Endothelial cell of umbilical vein (primary cell): ENCODE measurements around the gene C1orf35. TPM values are rescaled to one million over a fixed set of nuclear protein-coding genes. Genes with fewer than 3 reads are reported as not detected.
A peak's percentile ranks its signal among the peaks of the same experiment; 100 is the strongest.

Experiments used
- BruUV-seq: library from RNA; stranded (reverse); fragments of 400-500 nt; replicated peaks from 2 replicates; lab custom pipeline; 2021; lab: Mats Ljungman, UMichigan
- CTCF ChIA-PET: fragments of 300-600, 350-600 bp; sonication (Branson Sonifier 250); formaldehyde crosslinking; loops from one replicate; lab custom pipeline; 2021; ENCODE audit warnings: antibody characterized with exemption, inconsistent platforms; lab: Charles Lee
- POLR2A ChIA-PET: fragments of 300-600, 350-600 bp; sonication (Branson Sonifier 250); formaldehyde crosslinking; loops from one replicate; lab custom pipeline; 2021; ENCODE audit warnings: antibody characterized with exemption, inconsistent platforms; lab: Charles Lee
- DNase-seq: peaks from one replicate; pipeline ENCODE4 v3.0.0-alpha.2; 2011; ENCODE audit warnings: low read depth, low spot score
- FAIRE-seq: peaks from 2 replicates; lab custom pipeline; 2011; peaks lifted over from hg19 to GRCh38; lab: Jason Lieb, UNC
- H2AFZ ChIP-seq: 2 replicates; pipeline ENCODE4 v1.6.0; 2012; ENCODE audit warnings: low read depth, low read length, control low read depth, inconsistent platforms
- H3K27ac ChIP-seq: 2 replicates; pipeline ENCODE4 v1.5.1; 2011; ENCODE audit warnings: low read depth, mild to moderate bottlenecking, control low read depth, low read length, moderate library complexity; ENCODE audit not compliant: insufficient read depth
- H3K27me3 ChIP-seq, 2 experiments: 2 replicates each; pipeline versions ENCODE4 v1.6.0 to v1.6.1; 2011; ENCODE audit warnings: low read length in 2 of 2, mixed read lengths in 1 of 2; ENCODE audit not compliant: control insufficient read depth in 2 of 2, insufficient read depth in 2 of 2
- H3K36me3 ChIP-seq, 2 experiments: 2 replicates in 1 of 2; 3 replicates in 1 of 2; pipeline ENCODE4 v1.5.1; 2011; ENCODE audit warnings: low read length in 2 of 2, mild to moderate bottlenecking in 1 of 2, moderate library complexity in 1 of 2; ENCODE audit not compliant: control insufficient read depth in 2 of 2, insufficient read depth in 2 of 2; ENCODE audit errors: extremely low read depth in 1 of 2
- H3K4me1 ChIP-seq: 3 replicates; pipeline ENCODE4 v1.5.1; 2011; ENCODE audit warnings: mild to moderate bottlenecking, low read length; ENCODE audit not compliant: control insufficient read depth, insufficient read depth; ENCODE audit errors: extremely low read depth
- H3K4me2 ChIP-seq: 2 replicates; pipeline ENCODE4 v1.6.1; 2011; ENCODE audit warnings: low read length, control low read depth, mixed read lengths; ENCODE audit not compliant: insufficient read depth
- H3K4me3 ChIP-seq, 3 experiments: fragments of 200-600 bp in 1 of 3; sonication (generic), shearing (Covaris generic) in 1 of 3; replicated peaks in 1 of 3; 2 replicates each; pipeline ENCODE4 v1.5.1; 2011 to 2016; ENCODE audit warnings: control low read depth in 3 of 3, low read length in 3 of 3, mild to moderate bottlenecking in 2 of 3, inconsistent platforms in 1 of 3, low read depth in 1 of 3, moderate library complexity in 1 of 3; ENCODE audit not compliant: insufficient read depth in 1 of 3
- H3K79me2 ChIP-seq: 2 replicates; pipeline ENCODE4 v1.6.0; 2012; ENCODE audit warnings: low read length, inconsistent platforms; ENCODE audit not compliant: control insufficient read depth, insufficient read depth
- H3K9ac ChIP-seq: replicated peaks from 2 replicates; pipeline ENCODE3; 2011; ENCODE audit warnings: low read length, control low read depth; ENCODE audit not compliant: insufficient read depth; ENCODE audit errors: extremely low read depth
- H3K9me1 ChIP-seq: replicated peaks from 3 replicates; pipeline ENCODE4 v1.6.0; 2011; ENCODE audit warnings: mild to moderate bottlenecking, low read length; ENCODE audit not compliant: control insufficient read depth, insufficient read depth; ENCODE audit errors: extremely low read depth
- H3K9me3 ChIP-seq: replicated peaks from 2 replicates; pipeline ENCODE4 v1.5.1; 2012; ENCODE audit warnings: low read length, inconsistent platforms; ENCODE audit not compliant: control insufficient read depth, insufficient read depth
- H4K20me1 ChIP-seq: replicated peaks from 2 replicates; pipeline ENCODE3; 2011; ENCODE audit warnings: mild to moderate bottlenecking, low read length; ENCODE audit not compliant: control insufficient read depth, insufficient read depth; ENCODE audit errors: extremely low read depth
- EZH2 ChIP-seq: IDR thresholded peaks from 2 replicates; pipeline ENCODE4 v1.6.1; 2012; ENCODE audit warnings: borderline replicate concordance, low read depth, mild to moderate bottlenecking, moderate library complexity, low read length, inconsistent platforms; ENCODE audit not compliant: severe bottlenecking
- FOS ChIP-seq: IDR thresholded peaks from 2 replicates; pipeline ENCODE4 v1.6.1; 2011; ENCODE audit warnings: mild to moderate bottlenecking, low read length, moderate library complexity, borderline replicate concordance; ENCODE audit not compliant: insufficient read depth
- GATA2 ChIP-seq: IDR thresholded peaks from 2 replicates; pipeline ENCODE4 v1.7.0; 2011; ENCODE audit warnings: low read depth, mild to moderate bottlenecking, moderate library complexity, mixed read lengths, low read length; ENCODE audit not compliant: insufficient read length, insufficient read depth
- JUN ChIP-seq: IDR thresholded peaks from 2 replicates; pipeline ENCODE4 v1.6.1; 2011; ENCODE audit warnings: borderline replicate concordance, low read depth; ENCODE audit not compliant: insufficient read length, insufficient read depth
- MYC ChIP-seq: IDR thresholded peaks from one replicate; pipeline ENCODE4 v1.6.1; 2011; ENCODE audit warnings: mild to moderate bottlenecking, low read depth, low read length
- POLR2A ChIP-seq: IDR thresholded peaks from 2 replicates; pipeline ENCODE4 v1.6.1; 2012; ENCODE audit warnings: low read depth, mild to moderate bottlenecking, control low read depth, low read length
- POLR2AphosphoS5 ChIP-seq: IDR thresholded peaks from 2 replicates; pipeline ENCODE4 v1.6.1; 2012; ENCODE audit warnings: low read depth, mild to moderate bottlenecking, control low read depth, low read length, moderate library complexity; ENCODE audit not compliant: insufficient read depth
- dilution Hi-C: fragments of 300-500 bp; cut with MboI; formaldehyde crosslinking; loops from one replicate; pipeline ENCODE4 v1.15.0; 2019; ENCODE audit warnings: low sequenced_read_pairs; ENCODE audit not compliant: extremely low pct_ligation_motif_present
- intact Hi-C: fragments of 100-400 bp; cut with micrococcal nuclease; formaldehyde crosslinking; loops from one replicate; pipeline ENCODE4 v1.10.0; 2022
- polyA plus RNA-seq, 4 experiments: library from polyadenylated mRNA; depleted of rRNA in 3 of 4; stranded (reverse) in 3 of 4; unstranded in 1 of 4; fragments of >200 nt; gene quantifications; 2 replicates each; pipeline versions ENCODE4 v1.2.1 to v1.2.3, GENCODE V29; 2011 to 2012; ENCODE audit warnings: missing spikeins in 1 of 4
- total RNA-seq: library from RNA; stranded (reverse); gene quantifications from 2 replicates; pipeline ENCODE4 v1.2.3, GENCODE V29; 2021
- TF ChIP-seq, protein P1 (sequence below): IDR thresholded peaks from 2 replicates; pipeline ENCODE4 v1.6.1; 2011; ENCODE audit not compliant: insufficient read depth, insufficient read length
- TF ChIP-seq, protein P2 (sequence below), 2 donors: IDR thresholded peaks; 1 replicate in 1 of 2; 2 replicates in 1 of 2; pipeline ENCODE4 v1.5.1; 2011; ENCODE audit warnings: low read length in 2 of 2, mild to moderate bottlenecking in 2 of 2, moderate library complexity in 2 of 2, control low read depth in 1 of 2, inconsistent platforms in 1 of 2, low read depth in 1 of 2; ENCODE audit not compliant: insufficient read depth in 1 of 2; ENCODE audit errors: extremely low read depth in 1 of 2

The C1orf35 gene
- total and polyA plus RNA-seq, 2 donors (not counting 3 experiments of a cell fraction or from before 2014, with no cell fraction given): 19.9 to 21.7 TPM

DNA sequence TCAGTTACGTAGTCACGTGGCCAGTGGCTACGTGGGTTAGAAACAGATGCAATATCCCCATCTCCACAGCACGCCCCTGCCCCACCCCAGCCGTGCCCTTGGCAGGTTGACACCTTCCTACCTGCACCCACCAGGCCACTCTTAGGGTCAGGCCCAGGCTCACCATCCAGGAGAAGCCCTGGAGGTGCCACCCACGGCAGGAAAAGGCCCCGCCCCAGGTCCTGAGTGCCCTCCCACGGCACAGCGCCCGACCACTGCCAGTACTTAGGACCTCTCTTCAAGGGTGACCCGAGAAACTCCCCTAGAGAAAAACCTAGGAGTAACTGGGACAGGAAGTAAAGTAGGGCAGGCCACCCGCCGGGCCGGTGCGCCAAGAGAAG is 1.5 kb downstream of the C1orf35 start:
- Histone ChIP-seq H3K36me3 (peaks cover 10 to 36% of the 10 kb centered on the region in 2 experiments), H3K9me3 (no peaks in the 10 kb centered on the region), H3K9ac (no peak overlapping the region), H2AFZ (no peak overlapping the region), H3K27me3 (no peaks in the 10 kb centered on the region), H3K4me1 (peaks cover 10% of the 10 kb centered on the region), H3K4me2 (peak overlapping the region; percentile 69), H4K20me1 (no peaks in the 10 kb centered on the region), H3K4me3 (peak overlapping the region; percentile 45 to 53 (median 53)), H3K27ac (no peak overlapping the region), H3K79me2 (peaks cover 38% of the 10 kb centered on the region), H3K9me1 (no peaks in the 10 kb centered on the region)
- DNase-seq: no peak
- dilution Hi-C loops (no loop called here), intact Hi-C loops (no loop called here)
- no peak for FAIRE-seq
- no peak for TF ChIP-seq EZH2
- no peak for TF ChIP-seq MYC
- no peak for TF ChIP-seq JUN
- no peak for TF ChIP-seq FOS
- TF ChIP-seq, protein P1, sequence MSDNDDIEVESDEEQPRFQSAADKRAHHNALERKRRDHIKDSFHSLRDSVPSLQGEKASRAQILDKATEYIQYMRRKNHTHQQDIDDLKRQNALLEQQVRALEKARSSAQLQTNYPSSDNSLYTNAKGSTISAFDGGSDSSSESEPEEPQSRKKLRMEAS: no peak
- no peak for TF ChIP-seq POLR2A
- no peak for TF ChIP-seq GATA2
- TF ChIP-seq, protein P2, sequence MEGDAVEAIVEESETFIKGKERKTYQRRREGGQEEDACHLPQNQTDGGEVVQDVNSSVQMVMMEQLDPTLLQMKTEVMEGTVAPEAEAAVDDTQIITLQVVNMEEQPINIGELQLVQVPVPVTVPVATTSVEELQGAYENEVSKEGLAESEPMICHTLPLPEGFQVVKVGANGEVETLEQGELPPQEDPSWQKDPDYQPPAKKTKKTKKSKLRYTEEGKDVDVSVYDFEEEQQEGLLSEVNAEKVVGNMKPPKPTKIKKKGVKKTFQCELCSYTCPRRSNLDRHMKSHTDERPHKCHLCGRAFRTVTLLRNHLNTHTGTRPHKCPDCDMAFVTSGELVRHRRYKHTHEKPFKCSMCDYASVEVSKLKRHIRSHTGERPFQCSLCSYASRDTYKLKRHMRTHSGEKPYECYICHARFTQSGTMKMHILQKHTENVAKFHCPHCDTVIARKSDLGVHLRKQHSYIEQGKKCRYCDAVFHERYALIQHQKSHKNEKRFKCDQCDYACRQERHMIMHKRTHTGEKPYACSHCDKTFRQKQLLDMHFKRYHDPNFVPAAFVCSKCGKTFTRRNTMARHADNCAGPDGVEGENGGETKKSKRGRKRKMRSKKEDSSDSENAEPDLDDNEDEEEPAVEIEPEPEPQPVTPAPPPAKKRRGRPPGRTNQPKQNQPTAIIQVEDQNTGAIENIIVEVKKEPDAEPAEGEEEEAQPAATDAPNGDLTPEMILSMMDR (IDR thresholded peaks at IDR 0.05; ENCODE audit: extremely low read depth in 1 of 2, insufficient read depth in 1 of 2, low read depth in 1 of 2, low read length in 2 of 2): no peak
- TF ChIP-seq POLR2AphosphoS5: no peak
- no TSS peak for BruUV-seq
- ChIA-PET CTCF (interaction anchor here (0.7 to 1.1 kb wide), 6 partner anchors 9 to 102 kb away, joined by 3 to 12 read pairs (median 7); no protein-coding TSS in a partner anchor), POLR2A (no interaction called here)
